ENCODE data around the gene TXNL1.

The TXNL1 gene

GRCh38 chr18:56638232-56639103 is at the start of gene TXNL1:
Gene TXNL1 (minus strand): TSS chr18:56638592. CDS start chr18:56638440, 152 bp downstream.
- peak within 1 kb of the TSS; percentile 98 to 99 for H3K9ac ChIP-seq (ENCODE audit: low read length in 2 of 2)
- no peaks in the 10 kb centered on the region for H3K27me3 ChIP-seq (ENCODE audit: control insufficient read depth in 1 of 2, insufficient read depth in 2 of 2, low read length in 2 of 2)
- H3K36me3 ChIP-seq (ENCODE audit: control insufficient read depth in 2 of 2, insufficient read depth in 2 of 2, low read length in 2 of 2): peaks cover 3% of the 10 kb centered on the region in 2 donors
- peak within 1 kb of the TSS; percentile 94 to 96 for H3K4me3 ChIP-seq (ENCODE audit: low read length in 2 of 2)
- peaks cover 14% of the 10 kb centered on the region for H3K4me1 ChIP-seq (ENCODE audit: control insufficient read depth, insufficient read depth, low read length)
- peak within 1 kb of the TSS; percentile 93 for H3K27ac ChIP-seq (ENCODE audit: low read length)
- no peaks in the 10 kb centered on the region for H3K9me3 ChIP-seq (ENCODE audit: control insufficient read depth in 2 of 2, low read length in 2 of 2)

- H3K27me3 ChIP-seq (ENCODE audit: control insufficient read depth in 1 of 2, insufficient read depth in 2 of 2, low read length in 2 of 2): no peaks in the 10 kb centered on the region
- H3K4me3 ChIP-seq (ENCODE audit: low read length in 2 of 2): no peak overlapping the region
- H3K9ac ChIP-seq (ENCODE audit: low read length in 2 of 2): no peak overlapping the region
- H3K9me3 ChIP-seq (ENCODE audit: control insufficient read depth in 2 of 2, low read length in 2 of 2): no peaks in the 10 kb centered on the region
- no peaks in the 10 kb centered on the region for H3K4me1 ChIP-seq (ENCODE audit: control insufficient read depth, insufficient read depth, low read length)
- H3K27ac ChIP-seq (ENCODE audit: low read length): no peak overlapping the region
- peaks cover 6 to 10% of the 10 kb centered on the region in 2 donors for H3K36me3 ChIP-seq (ENCODE audit: control insufficient read depth in 2 of 2, insufficient read depth in 2 of 2, low read length in 2 of 2)
These were observed 45.9 kb upstream of the TXNL1 start for GRCh38 chr18:56684277-56684676.

GRCh38 chr18:56678836-56679565 is 40.6 kb upstream of the TXNL1 start:
- H3K4me1 ChIP-seq (ENCODE audit: control insufficient read depth, insufficient read depth, low read length): no peaks in the 10 kb centered on the region

GRCh38 chr18:56676639-56677038 is 38.2 kb upstream of the TXNL1 start:
- Histone ChIP-seq H3K4me1 (ENCODE audit: control insufficient read depth, insufficient read depth, low read length) (no peaks in the 10 kb centered on the region), H3K9ac (ENCODE audit: low read length in 2 of 2) (no peak overlapping the region), H3K27me3 (ENCODE audit: control insufficient read depth in 1 of 2, insufficient read depth in 2 of 2, low read length in 2 of 2) (no peaks in the 10 kb centered on the region), H3K27ac (ENCODE audit: low read length) (no peak overlapping the region), H3K4me3 (ENCODE audit: low read length in 2 of 2) (no peak overlapping the region), H3K36me3 (ENCODE audit: control insufficient read depth in 2 of 2, insufficient read depth in 2 of 2, low read length in 2 of 2) (peaks cover 0 to 4% of the 10 kb centered on the region in 2 donors), H3K9me3 (ENCODE audit: control insufficient read depth in 2 of 2, low read length in 2 of 2) (no peaks in the 10 kb centered on the region)

More at GRCh38 chr18:56678836-56679565, 40.6 kb upstream of the TXNL1 start:
- Histone ChIP-seq H3K4me3 (ENCODE audit: low read length in 2 of 2) (no peak overlapping the region), H3K9ac (ENCODE audit: low read length in 2 of 2) (no peak overlapping the region), H3K27ac (ENCODE audit: low read length) (no peak overlapping the region), H3K27me3 (ENCODE audit: control insufficient read depth in 1 of 2, insufficient read depth in 2 of 2, low read length in 2 of 2) (no peaks in the 10 kb centered on the region), H3K9me3 (ENCODE audit: control insufficient read depth in 2 of 2, low read length in 2 of 2) (no peaks in the 10 kb centered on the region), H3K36me3 (ENCODE audit: control insufficient read depth in 2 of 2, insufficient read depth in 2 of 2, low read length in 2 of 2) (peaks cover 2 to 5% of the 10 kb centered on the region in 2 donors)

DNA sequence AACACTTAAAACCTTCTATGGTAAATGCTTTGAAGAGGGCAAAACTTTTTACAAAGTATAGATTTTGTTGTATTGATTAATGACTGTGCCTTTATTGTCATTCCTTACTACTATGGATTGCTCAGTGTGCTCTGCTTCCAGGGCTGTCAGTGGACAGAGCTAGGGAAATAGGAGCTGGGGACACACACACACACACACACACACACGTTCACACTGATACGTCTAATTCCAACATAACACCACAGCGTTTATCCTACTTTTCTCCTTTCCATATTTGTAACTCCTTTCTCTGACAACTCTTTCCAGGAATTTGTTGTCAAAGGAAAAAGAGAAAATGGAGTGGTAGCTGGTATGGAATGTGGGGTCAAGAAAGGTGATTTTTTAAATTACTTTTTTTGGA is 34.6 kb upstream of the TXNL1 start:
- Histone ChIP-seq H3K27me3 (ENCODE audit: control insufficient read depth in 1 of 2, insufficient read depth in 2 of 2, low read length in 2 of 2) (no peaks in the 10 kb centered on the region), H3K9ac (ENCODE audit: low read length in 2 of 2) (no peak overlapping the region), H3K4me3 (ENCODE audit: low read length in 2 of 2) (no peak overlapping the region), H3K27ac (ENCODE audit: low read length) (no peak overlapping the region), H3K9me3 (ENCODE audit: control insufficient read depth in 2 of 2, low read length in 2 of 2) (no peaks in the 10 kb centered on the region), H3K4me1 (ENCODE audit: control insufficient read depth, insufficient read depth, low read length) (no peaks in the 10 kb centered on the region), H3K36me3 (ENCODE audit: control insufficient read depth in 2 of 2, insufficient read depth in 2 of 2, low read length in 2 of 2) (peaks cover 0 to 4% of the 10 kb centered on the region in 2 donors)

DNA sequence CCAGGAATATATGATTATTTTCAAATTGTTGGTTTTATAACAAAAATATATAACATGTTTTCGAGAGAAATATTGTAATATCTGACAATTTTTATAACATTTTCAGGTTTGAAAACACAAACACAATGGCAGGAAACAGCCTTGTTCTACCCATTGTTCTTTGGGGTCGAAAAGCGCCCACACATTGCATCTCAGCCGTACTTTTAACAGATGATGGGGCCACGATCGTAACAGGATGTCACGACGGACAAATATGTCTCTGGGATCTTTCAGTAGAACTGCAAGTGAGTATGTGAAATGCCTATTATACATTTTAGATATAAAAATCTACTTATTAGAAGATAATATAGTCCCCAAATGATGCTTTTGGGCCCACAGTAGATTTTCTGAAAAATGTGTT is 34.0 kb upstream of the TXNL1 start:
- H3K4me1 ChIP-seq (ENCODE audit: control insufficient read depth, insufficient read depth, low read length): no peaks in the 10 kb centered on the region
- H3K27ac ChIP-seq (ENCODE audit: low read length): no peak overlapping the region
- H3K9ac ChIP-seq (ENCODE audit: low read length in 2 of 2): no peak overlapping the region
- no peak overlapping the region for H3K4me3 ChIP-seq (ENCODE audit: low read length in 2 of 2)
- H3K27me3 ChIP-seq (ENCODE audit: control insufficient read depth in 1 of 2, insufficient read depth in 2 of 2, low read length in 2 of 2): no peaks in the 10 kb centered on the region
- peaks cover 0 to 4% of the 10 kb centered on the region in 2 donors for H3K36me3 ChIP-seq (ENCODE audit: control insufficient read depth in 2 of 2, insufficient read depth in 2 of 2, low read length in 2 of 2)
- H3K9me3 ChIP-seq (ENCODE audit: control insufficient read depth in 2 of 2, low read length in 2 of 2): no peaks in the 10 kb centered on the region

- H3K27me3 ChIP-seq (ENCODE audit: control insufficient read depth in 1 of 2, insufficient read depth in 2 of 2, low read length in 2 of 2): no peaks in the 10 kb centered on the region
- no peak overlapping the region for H3K4me3 ChIP-seq (ENCODE audit: low read length in 2 of 2)
- H3K9me3 ChIP-seq (ENCODE audit: control insufficient read depth in 2 of 2, low read length in 2 of 2): no peaks in the 10 kb centered on the region
- no peaks in the 10 kb centered on the region for H3K4me1 ChIP-seq (ENCODE audit: control insufficient read depth, insufficient read depth, low read length)
- H3K36me3 ChIP-seq (ENCODE audit: control insufficient read depth in 2 of 2, insufficient read depth in 2 of 2, low read length in 2 of 2): no peaks in the 10 kb centered on the region
- no peak overlapping the region for H3K27ac ChIP-seq (ENCODE audit: low read length)
- no peak overlapping the region for H3K9ac ChIP-seq (ENCODE audit: low read length in 2 of 2)
These were observed 24.5 kb upstream of the TXNL1 start for GRCh38 chr18:56662902-56663301.

DNA sequence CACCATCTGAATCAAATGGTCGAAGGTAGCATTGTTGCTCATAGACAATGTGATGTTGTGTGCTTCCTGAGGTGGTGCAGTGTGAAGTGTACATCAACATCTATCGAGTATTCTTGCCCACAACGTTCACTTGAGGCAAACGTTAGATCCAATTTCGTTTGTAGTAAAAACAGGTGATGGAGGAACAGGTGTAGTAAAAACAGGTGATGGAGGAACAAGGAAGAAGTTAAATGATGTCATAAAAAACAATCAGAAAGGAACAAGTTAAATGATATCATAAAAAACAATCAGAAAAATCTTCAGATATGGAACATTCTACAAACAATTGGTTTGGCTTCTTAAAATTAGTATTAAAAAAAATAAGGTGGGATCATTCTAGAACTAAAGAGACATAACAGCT is 24.1 kb upstream of the TXNL1 start:
- Histone ChIP-seq H3K9ac (ENCODE audit: low read length in 2 of 2) (no peak overlapping the region), H3K9me3 (ENCODE audit: control insufficient read depth in 2 of 2, low read length in 2 of 2) (no peaks in the 10 kb centered on the region), H3K4me1 (ENCODE audit: control insufficient read depth, insufficient read depth, low read length) (no peaks in the 10 kb centered on the region), H3K4me3 (ENCODE audit: low read length in 2 of 2) (no peak overlapping the region), H3K36me3 (ENCODE audit: control insufficient read depth in 2 of 2, insufficient read depth in 2 of 2, low read length in 2 of 2) (no peaks in the 10 kb centered on the region), H3K27me3 (ENCODE audit: control insufficient read depth in 1 of 2, insufficient read depth in 2 of 2, low read length in 2 of 2) (no peaks in the 10 kb centered on the region), H3K27ac (ENCODE audit: low read length) (no peak overlapping the region)

DNA sequence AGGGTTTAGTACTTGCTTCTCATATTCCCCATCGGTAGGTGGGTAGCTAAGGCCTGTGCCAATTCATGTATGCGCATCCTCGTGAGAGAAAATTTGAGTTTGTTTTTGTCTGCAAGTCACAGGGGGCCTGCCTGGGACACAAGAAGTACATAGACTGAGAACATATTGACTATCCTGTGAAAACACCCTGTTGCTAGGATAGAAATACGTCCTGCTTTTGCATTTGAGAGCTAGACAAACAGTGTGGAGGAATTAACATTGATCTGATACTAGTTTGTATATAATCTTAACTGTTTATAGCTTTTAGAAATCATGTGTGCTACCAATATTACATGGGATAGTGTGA is 23.6 kb upstream of the TXNL1 start:
- Histone ChIP-seq H3K4me1 (ENCODE audit: control insufficient read depth, insufficient read depth, low read length) (no peaks in the 10 kb centered on the region), H3K27me3 (ENCODE audit: control insufficient read depth in 1 of 2, insufficient read depth in 2 of 2, low read length in 2 of 2) (no peaks in the 10 kb centered on the region), H3K27ac (ENCODE audit: low read length) (no peak overlapping the region), H3K9ac (ENCODE audit: low read length in 2 of 2) (no peak overlapping the region), H3K36me3 (ENCODE audit: control insufficient read depth in 2 of 2, insufficient read depth in 2 of 2, low read length in 2 of 2) (no peaks in the 10 kb centered on the region), H3K9me3 (ENCODE audit: control insufficient read depth in 2 of 2, low read length in 2 of 2) (no peaks in the 10 kb centered on the region), H3K4me3 (ENCODE audit: low read length in 2 of 2) (no peak overlapping the region)

DNA sequence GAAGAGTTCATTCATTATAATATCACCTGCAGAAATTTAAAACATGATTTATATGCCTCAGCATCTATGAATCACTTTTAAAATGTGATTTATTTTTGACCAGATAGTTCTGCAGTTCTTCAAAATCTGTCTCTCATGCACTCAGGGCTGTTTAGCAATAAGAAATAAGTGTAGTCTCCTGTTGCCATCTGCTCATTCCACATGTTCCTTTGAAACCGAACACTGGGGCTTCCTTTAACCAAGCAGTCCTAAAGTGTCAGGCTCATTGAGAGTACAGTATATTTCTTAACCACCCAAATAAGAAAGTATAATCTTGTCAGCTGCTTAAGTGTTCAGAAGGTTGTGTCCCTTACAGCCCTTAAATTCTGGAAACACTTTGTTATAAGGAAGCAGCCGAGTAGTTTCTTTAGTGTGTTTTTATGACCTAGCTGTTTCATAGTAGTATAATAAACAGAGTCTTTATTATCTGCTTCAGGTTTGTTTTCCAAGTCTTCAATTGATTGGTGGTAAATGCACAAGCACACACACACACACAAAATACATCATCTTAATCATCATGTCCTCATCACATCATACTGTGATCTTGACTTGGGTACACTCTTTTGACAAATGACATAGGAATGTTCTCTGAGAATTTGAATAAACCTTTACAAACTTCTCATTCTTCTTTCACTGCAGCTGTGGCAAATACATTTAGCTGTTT is 23.1 kb upstream of the TXNL1 start:
- Histone ChIP-seq H3K9ac (ENCODE audit: low read length in 2 of 2) (no peak overlapping the region), H3K36me3 (ENCODE audit: control insufficient read depth in 2 of 2, insufficient read depth in 2 of 2, low read length in 2 of 2) (no peaks in the 10 kb centered on the region), H3K4me1 (ENCODE audit: control insufficient read depth, insufficient read depth, low read length) (no peaks in the 10 kb centered on the region), H3K9me3 (ENCODE audit: control insufficient read depth in 2 of 2, low read length in 2 of 2) (no peaks in the 10 kb centered on the region), H3K4me3 (ENCODE audit: low read length in 2 of 2) (no peak overlapping the region), H3K27me3 (ENCODE audit: control insufficient read depth in 1 of 2, insufficient read depth in 2 of 2, low read length in 2 of 2) (no peaks in the 10 kb centered on the region), H3K27ac (ENCODE audit: low read length) (no peak overlapping the region)
